Type B pancreatic cell (in vitro differentiated cells): ENCODE data around the gene CKB. TPM values are rescaled to one million over a fixed set of nuclear protein-coding genes. Genes with fewer than 3 reads are reported as not detected.

ENCODE experiments used
- DNase-seq: peaks from one replicate; pipeline ENCODE4 v3.0.0; 2021; ENCODE audit warnings: mixed read lengths; ENCODE audit not compliant: unreplicated experiment; ENCODE audit errors: extremely low spot score
- H3K27ac Mint-ChIP-seq: 2 replicates; pipeline ENCODE4 v1.8.0; 2021; ENCODE audit warnings: mild to moderate bottlenecking, mixed read lengths
- H3K27me3 Mint-ChIP-seq: 2 replicates; pipeline ENCODE4 v1.8.0; 2021; ENCODE audit warnings: mixed read lengths
- H3K36me3 Mint-ChIP-seq: 2 replicates; pipeline ENCODE4 v1.8.0; 2021; ENCODE audit warnings: mixed read lengths
- H3K4me1 Mint-ChIP-seq: one replicate; pipeline ENCODE4 v1.8.0; 2021; ENCODE audit warnings: mixed read lengths; ENCODE audit not compliant: unreplicated experiment
- H3K4me3 Mint-ChIP-seq: 2 replicates; pipeline ENCODE4 v1.8.0; 2021; ENCODE audit warnings: mild to moderate bottlenecking, mixed read lengths
- H3K9me3 Mint-ChIP-seq: 2 replicates; pipeline ENCODE4 v1.8.0; 2021; ENCODE audit warnings: mixed read lengths
- total RNA-seq: library from RNA; stranded (reverse); gene quantifications from 2 replicates; pipeline ENCODE4 v1.2.1, GENCODE V29; 2021; ENCODE audit warnings: low replicate concordance
- TF ChIP-seq, protein P1 (sequence below): fragments of 200-600 bp; sonication (generic); conservative IDR thresholded peaks from 2 replicates; pipeline ENCODE4 v1.5.0; 2021; ENCODE audit warnings: antibody characterized with exemption, mild to moderate bottlenecking

The CKB gene
- total RNA-seq, 1 donor from 2014 or later: 323 TPM

DNA sequence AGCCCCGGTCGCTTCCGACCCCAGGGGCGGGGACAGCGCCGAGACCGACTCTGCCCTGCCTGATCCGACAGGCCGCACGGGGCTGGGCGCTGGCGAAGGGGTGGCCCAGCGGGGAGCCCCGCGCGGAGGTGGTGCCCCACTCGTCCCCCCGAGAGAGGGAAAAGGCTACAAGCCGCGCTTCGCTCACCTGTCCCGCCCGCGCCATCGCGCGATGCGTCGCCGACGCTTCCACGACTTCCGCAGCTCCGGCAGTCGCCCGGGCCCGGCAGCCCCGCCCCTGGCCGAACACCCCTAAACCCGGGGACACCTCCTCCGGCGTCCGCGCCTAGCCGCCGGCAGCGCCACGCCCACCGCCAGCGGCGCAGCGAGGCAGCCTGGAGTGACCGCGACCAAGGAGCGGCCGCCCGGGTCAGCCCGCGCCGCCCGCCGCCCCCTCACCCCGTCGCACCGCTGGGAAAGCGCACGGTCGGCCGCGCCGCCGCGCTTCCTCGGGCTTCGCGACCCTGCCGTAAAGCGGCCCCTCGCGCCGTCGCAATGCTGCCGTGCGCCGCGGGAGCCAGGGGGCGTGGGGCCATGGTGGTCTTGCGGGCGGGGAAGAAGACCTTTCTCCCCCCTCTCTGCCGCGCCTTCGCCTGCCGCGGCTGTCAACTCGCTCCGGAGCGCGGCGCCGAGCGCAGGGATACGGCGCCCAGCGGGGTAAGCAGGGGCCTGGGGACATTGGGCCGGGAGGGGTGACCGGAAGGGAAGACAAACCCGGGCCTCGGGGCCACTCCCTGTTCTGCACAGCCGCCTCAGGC lies 40.0 kb upstream of the CKB start, which contains the start of the genes BAG5 and COA8:
Gene BAG5, minus strand, starts transcription at position 229 of the 797 bp plus-strand sequence. CDS start 1,493 bp downstream, outside the sequence.
Gene COA8, plus strand, starts transcription at position 532 of the 797 bp plus-strand sequence. Its CDS starts 42 bp downstream, at position 574.
- Mint-ChIP-seq H3K4me1 (peaks cover 29% of the 10 kb centered on the region), H3K9me3 (no peaks in the 10 kb centered on the region), H3K27ac (peak within 1 kb of the TSS; percentile 97), H3K27me3 (no peaks in the 10 kb centered on the region), H3K36me3 (peaks cover 4% of the 10 kb centered on the region), H3K4me3 (peak within 1 kb of the TSS; percentile 98)
- TF ChIP-seq, protein P1, sequence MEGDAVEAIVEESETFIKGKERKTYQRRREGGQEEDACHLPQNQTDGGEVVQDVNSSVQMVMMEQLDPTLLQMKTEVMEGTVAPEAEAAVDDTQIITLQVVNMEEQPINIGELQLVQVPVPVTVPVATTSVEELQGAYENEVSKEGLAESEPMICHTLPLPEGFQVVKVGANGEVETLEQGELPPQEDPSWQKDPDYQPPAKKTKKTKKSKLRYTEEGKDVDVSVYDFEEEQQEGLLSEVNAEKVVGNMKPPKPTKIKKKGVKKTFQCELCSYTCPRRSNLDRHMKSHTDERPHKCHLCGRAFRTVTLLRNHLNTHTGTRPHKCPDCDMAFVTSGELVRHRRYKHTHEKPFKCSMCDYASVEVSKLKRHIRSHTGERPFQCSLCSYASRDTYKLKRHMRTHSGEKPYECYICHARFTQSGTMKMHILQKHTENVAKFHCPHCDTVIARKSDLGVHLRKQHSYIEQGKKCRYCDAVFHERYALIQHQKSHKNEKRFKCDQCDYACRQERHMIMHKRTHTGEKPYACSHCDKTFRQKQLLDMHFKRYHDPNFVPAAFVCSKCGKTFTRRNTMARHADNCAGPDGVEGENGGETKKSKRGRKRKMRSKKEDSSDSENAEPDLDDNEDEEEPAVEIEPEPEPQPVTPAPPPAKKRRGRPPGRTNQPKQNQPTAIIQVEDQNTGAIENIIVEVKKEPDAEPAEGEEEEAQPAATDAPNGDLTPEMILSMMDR: no peak
- peak; percentile 92 for DNase-seq

DNA sequence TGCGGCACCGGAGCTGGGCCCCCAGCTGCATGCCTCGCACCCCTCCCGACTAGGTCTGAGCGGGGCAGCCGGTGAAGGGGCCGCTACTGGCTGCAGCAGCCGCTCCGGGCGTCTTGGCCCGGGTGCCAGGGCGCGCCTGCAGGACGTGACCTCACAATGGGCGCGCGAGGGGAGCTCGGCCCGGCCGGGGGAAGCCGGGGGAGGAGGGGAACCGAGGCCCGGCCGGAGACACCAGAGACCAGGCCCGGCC lies 39.5 kb upstream of the CKB start:
- peaks cover 29% of the 10 kb centered on the region for H3K4me1 Mint-ChIP-seq
- peak overlapping the region; percentile 98 for H3K4me3 Mint-ChIP-seq
- no peaks in the 10 kb centered on the region for H3K9me3 Mint-ChIP-seq
- DNase-seq: no peak
- TF ChIP-seq, protein P1: no peak
- H3K27me3 Mint-ChIP-seq: no peaks in the 10 kb centered on the region
- peaks cover 4% of the 10 kb centered on the region for H3K36me3 Mint-ChIP-seq
- H3K27ac Mint-ChIP-seq: peak overlapping the region; percentile 97

DNA sequence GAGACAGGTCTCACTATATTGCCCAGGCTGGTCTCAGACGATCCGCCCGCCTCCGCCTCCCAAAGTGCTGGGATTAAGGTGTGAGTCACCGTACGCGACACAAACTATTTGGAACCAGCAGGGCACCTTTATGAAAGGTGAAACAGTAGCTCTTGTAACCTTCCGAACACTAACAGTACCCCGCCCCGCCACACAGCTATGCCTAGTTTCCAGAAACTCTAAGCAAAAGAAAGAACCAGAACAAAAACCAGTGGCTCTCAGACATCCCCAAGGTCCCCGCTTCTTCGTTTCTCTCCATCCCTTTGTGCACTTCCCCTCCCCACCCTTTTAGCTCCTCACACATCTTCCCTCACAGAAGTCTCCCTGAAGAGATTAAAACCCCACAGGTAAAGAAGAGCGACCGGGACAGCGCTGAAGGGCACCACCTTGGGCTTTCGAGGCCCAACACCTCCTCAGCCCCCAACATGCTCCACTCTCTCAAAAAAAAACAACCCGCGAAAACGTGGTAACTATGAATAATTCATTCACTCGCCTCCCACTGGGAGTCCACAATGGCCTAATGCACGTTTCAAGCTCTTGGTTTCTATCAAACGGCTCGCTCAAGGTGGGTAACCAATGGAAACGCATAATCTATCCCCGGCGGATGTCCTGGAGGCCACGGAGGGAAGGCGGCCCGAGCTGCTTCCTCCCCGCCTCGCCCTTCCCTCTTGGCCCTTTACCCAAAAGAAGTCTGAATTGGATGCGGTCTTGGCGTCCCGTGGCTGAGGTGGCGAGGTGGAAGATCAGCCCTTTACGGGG lies 39.0 kb upstream of the CKB start:
- no peaks in the 10 kb centered on the region for H3K9me3 Mint-ChIP-seq
- H3K27ac Mint-ChIP-seq: peak overlapping the region; percentile 97
- H3K4me3 Mint-ChIP-seq: peak overlapping the region; percentile 98
- TF ChIP-seq, protein P1: peak; percentile 19
- no peak for DNase-seq
- H3K36me3 Mint-ChIP-seq: peaks cover 4% of the 10 kb centered on the region
- H3K4me1 Mint-ChIP-seq: peaks cover 29% of the 10 kb centered on the region
- no peaks in the 10 kb centered on the region for H3K27me3 Mint-ChIP-seq

DNA sequence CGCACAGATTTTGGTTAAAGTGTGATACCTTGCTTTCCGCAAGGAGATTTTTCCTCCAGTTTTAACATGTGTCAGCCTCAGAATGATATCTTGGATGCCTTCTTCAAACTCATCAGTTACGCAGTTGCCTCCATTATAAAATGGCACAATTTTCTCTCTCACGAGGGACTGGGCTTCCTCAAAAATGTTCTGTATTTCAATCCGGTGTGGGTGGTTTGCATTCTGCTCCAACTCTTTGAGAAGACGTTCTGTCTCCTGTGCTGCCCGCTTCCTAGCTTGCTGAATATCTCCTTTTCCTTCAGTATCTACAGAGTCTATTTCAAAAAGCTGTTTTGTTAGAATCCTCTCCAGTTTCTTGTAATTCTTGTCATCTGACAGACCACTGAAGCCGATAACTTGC lies 38.1 kb upstream of the CKB start:
- TF ChIP-seq, protein P1: no peak
- Mint-ChIP-seq H3K36me3 (peaks cover 4% of the 10 kb centered on the region), H3K27ac (peak overlapping the region; percentile 97), H3K27me3 (no peaks in the 10 kb centered on the region), H3K4me3 (peak overlapping the region; percentile 98), H3K9me3 (no peaks in the 10 kb centered on the region), H3K4me1 (peaks cover 29% of the 10 kb centered on the region)
- no peak for DNase-seq

DNA sequence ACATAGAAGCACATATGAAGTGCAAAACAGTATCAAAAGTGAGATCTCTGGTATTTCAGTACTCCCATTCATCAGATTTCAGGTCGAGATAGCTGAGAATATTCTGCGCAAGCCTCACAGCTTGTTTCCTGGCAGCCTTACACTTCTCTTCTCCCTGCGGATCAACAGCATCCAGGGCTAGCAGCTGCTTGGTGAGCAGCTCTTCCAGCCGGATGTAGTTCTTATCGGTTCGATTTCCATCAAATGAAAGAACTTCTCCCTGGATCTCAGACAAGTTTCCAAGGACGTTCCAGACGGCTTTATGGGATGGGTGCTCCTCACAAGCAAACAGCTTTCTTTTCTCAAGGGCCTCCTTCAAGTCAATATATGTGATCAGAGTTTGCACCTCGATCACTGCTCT lies 37.1 kb upstream of the CKB start:
- Mint-ChIP-seq H3K4me1 (peaks cover 32% of the 10 kb centered on the region), H3K9me3 (no peaks in the 10 kb centered on the region), H3K27ac (no peak overlapping the region), H3K4me3 (peak overlapping the region; percentile 21), H3K27me3 (no peaks in the 10 kb centered on the region), H3K36me3 (peaks cover 4% of the 10 kb centered on the region)
- TF ChIP-seq, protein P1: no peak
- no peak for DNase-seq
